Tracheal epithelial cell (primary cell): ENCODE results near the gene ZMPSTE24. TPM values are rescaled to one million over a fixed set of nuclear protein-coding genes. Genes with fewer than 3 reads are reported as not detected.

Experiments used
- total RNA-seq: library from RNA; depleted of rRNA; stranded (reverse); fragments of >200 nt; gene quantifications from 2 replicates; pipeline ENCODE4 v1.2.1, GENCODE V29; 2014

The ZMPSTE24 gene
- total RNA-seq: 71.8 and 73.0 TPM in 2 replicates

DNA sequence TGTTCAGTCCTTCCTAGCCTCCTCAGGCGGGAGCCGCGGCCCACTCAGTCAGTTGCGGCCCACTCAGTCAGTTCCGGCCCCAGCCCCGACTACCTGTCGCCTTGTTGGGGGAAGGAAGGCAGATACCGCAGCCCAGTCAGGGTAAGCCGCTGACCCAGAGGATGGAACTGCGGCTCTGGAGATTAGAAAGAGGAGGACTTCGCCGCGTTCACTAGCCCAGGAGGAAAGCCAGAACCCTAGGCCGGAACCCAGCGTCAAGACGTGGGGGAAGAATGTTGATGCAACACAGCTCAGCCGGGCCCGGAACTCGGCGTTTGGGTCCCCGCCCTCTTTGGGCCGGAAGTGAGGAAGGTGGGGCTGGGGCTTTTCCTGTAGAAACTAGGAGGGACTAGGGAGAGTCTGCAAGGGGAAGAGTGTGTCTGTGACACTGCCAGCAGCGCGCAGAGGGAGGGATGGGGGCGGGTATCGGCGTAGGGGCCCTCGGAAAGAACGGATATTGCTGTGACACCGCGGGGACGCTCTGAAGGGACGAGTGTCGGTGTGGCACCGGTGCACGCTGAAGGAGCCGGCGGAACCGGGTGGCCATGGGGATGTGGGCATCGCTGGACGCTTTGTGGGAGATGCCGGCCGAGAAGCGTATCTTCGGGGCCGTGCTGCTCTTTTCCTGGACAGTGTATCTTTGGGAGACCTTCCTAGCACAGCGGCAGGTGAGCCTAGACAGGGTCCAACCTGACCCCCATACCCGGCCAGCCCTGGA is at the start of gene ZMPSTE24:
Gene ZMPSTE24 (plus strand): TSS at position 549 of the 757 bp plus-strand sequence. CDS start 36 bp downstream, at position 585.

DNA sequence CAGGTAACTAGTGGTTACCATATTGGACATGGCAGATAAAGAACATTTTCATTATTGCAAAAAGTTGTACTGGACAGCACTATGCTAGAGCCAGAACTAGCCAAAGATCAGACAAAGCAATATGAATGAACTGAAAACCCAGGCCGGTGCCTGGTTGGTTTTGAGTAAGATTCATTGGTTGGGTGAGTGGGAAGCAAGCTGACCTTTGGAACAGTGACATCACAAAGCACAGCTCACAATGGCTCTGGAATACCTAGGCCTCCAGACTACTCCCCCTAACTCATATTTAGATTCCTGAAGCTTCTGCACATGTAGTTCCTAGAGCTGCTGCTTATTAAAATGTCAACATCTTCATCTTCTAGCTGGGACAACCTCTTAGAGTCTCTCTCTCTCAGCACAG is 10.4 kb upstream of the ZMPSTE24 start, which contains the start of gene TMCO2:
Gene TMCO2 (plus strand): TSS at position 283 of the 400 bp plus-strand sequence. CDS start 57 bp downstream, at position 340.

DNA sequence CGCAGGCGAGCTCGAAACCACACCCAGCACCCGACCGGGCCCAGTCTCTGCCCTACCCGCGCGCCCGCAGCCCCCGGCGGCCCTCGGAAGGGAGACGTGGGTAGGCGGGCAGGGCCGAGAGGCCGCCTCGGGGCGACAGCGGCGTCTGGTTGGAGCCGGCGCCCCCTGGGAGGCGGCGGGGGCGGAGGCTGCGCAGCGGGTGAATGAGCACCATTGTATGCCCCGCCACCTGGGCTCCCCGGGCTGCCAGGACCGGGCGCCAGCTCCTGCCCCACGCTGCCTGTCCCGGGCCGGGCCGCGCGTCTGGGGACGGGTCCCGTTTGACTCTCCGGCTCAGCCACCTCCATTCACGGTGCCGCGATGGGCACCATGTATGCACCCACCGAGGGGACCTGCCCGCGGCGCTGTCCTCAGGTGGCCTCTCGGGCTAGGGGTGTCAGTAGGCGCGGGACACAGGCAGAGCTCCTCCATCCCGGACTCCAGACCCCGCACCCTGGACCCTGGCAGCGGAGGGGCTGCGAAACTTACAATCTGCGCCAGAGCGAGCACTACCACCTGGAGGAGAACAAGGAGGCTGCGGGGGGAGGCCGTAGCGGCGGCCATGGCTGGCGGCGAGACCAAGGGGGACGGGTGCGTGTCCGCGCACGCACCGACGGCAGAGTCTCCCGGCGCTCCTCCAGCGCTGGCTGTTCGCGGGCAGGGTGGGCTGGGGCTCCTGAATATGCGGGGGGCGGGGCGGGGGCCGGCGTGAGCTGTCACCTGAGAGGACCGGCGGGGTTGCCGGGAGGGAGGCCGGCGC is 58.8 kb downstream of the ZMPSTE24 start, which contains the start of gene COL9A2:
Gene COL9A2 (minus strand): TSS at position 692 of the 799 bp plus-strand sequence. CDS start 89 bp downstream, at position 603.

Other genes with a start within 250 kb of the ZMPSTE24 start
- 301 and 621 TPM in 2 replicates for gene CAP1, start 217.5 kb upstream of the ZMPSTE24 start, total RNA-seq
- 30.1 and 31.1 TPM in 2 replicates for gene PPT1, start 161.0 kb upstream of the ZMPSTE24 start, total RNA-seq
- gene RLF, start 96.8 kb upstream of the ZMPSTE24 start, total RNA-seq: 30.1 and 37.1 TPM in 2 replicates
- 0.96 TPM in 1 of 2 replicates, not detected in the other for gene TMCO2, start 10.3 kb upstream of the ZMPSTE24 start, total RNA-seq
- 0.96 TPM in 1 of 2 replicates, not detected in the other for gene COL9A2, start 59.0 kb downstream of the ZMPSTE24 start, total RNA-seq
- 5.1 and 6.2 TPM in 2 replicates for gene SMAP2, start 115.5 kb downstream of the ZMPSTE24 start, total RNA-seq
- 1.9 and 2.2 TPM in 2 replicates for gene ZFP69B, start 192.2 kb downstream of the ZMPSTE24 start, total RNA-seq
- gene ZFP69, start 219.1 kb downstream of the ZMPSTE24 start, total RNA-seq: 2.4 and 2.6 TPM in 2 replicates